ENCODE data around the gene SH3BGRL2. TPM values are rescaled to one million over a fixed set of nuclear protein-coding genes. Genes with fewer than 3 reads are reported as not detected.

Gene SH3BGRL2
- total and polyA plus RNA-seq, 2 of the 4 experiments (the other 2 are of a cell fraction): 2.4 to 5.6 TPM

GRCh38 chr6:79718509-79719247 is 87.5 kb downstream of the SH3BGRL2 start:
- 100% methylated on average over 1 of the region's 8 CpGs; no CpG with 5 or more reads in 1 of the 2 experiments for WGBS, 2 experiments (ENCODE audit: extremely low coverage in 2 of 2, insufficient read length in 1 of 2)
- H3K9me1 ChIP-seq (ENCODE audit: insufficient read depth, low read length): no peaks in the 10 kb centered on the region
- no peaks in the 10 kb centered on the region for H3K36me3 ChIP-seq (ENCODE audit: control insufficient read depth, insufficient read depth, low read length)
- no peak overlapping the region for H4K5ac ChIP-seq (ENCODE audit: low read depth, low read length)
- no peak overlapping the region for H4K91ac ChIP-seq (ENCODE audit: insufficient read depth, low read depth, low read length)
- no peak overlapping the region for H3K27ac ChIP-seq (ENCODE audit: insufficient read depth, low read length)
- POLR2A ChIA-PET (ENCODE audit: unreplicated experiment): no interaction called here
- H3K14ac ChIP-seq (replicated peaks; ENCODE audit: low read depth, low read length): no peak overlapping the region
- CTCF ChIA-PET: no interaction called here
- in situ Hi-C loops (cut with MboI; ENCODE audit: low sequenced_read_pairs): no loop called here
- no peak overlapping the region for H3K56ac ChIP-seq (ENCODE audit: extremely low read depth, insufficient read depth, low read length)
- H2BK120ac ChIP-seq (ENCODE audit: low read depth, low read length): no peak overlapping the region
- H3K4me3 ChIP-seq (ENCODE audit: insufficient read depth, low read depth, low read length): no peak overlapping the region
- H3K9me3 ChIP-seq (ENCODE audit: control insufficient read depth, insufficient read depth, low read length): no peaks in the 10 kb centered on the region
- DNase-seq (peak; percentile 11), ATAC-seq (ENCODE audit: low read depth) (no peak)
- H3K4ac ChIP-seq (ENCODE audit: low read depth, low read length): no peak overlapping the region
- no peak overlapping the region for H2BK15ac ChIP-seq (ENCODE audit: low read depth, low read length)
- no peak overlapping the region for H2BK20ac ChIP-seq (ENCODE audit: low read depth, low read length)
- H2AFZ ChIP-seq (replicated peaks; ENCODE audit: low read length, poor library complexity): no peak overlapping the region
- no peaks in the 10 kb centered on the region; the same call in 1 of the 2 replicates for H3K27me3 ChIP-seq (ENCODE audit: control insufficient read depth, insufficient read depth, low read length)
- H4K20me1 ChIP-seq (ENCODE audit: insufficient read depth, low read length): no peaks in the 10 kb centered on the region
- intact Hi-C loops (cut with micrococcal nuclease): no loop called here
- H4K8ac ChIP-seq (ENCODE audit: low read depth in 2 of 2, low read length in 2 of 2): no peak overlapping the region
- no peak overlapping the region for H2AK5ac ChIP-seq (ENCODE audit: low read depth, low read length)
- no peaks in the 10 kb centered on the region for H3K79me1 ChIP-seq (ENCODE audit: low read depth in 1 of 2, low read length in 2 of 2)
- H2BK5ac ChIP-seq (ENCODE audit: low read depth, low read length, poor library complexity, severe bottlenecking): no peak overlapping the region
- H3K23ac ChIP-seq (ENCODE audit: low read depth, low read length): no peak overlapping the region
- no peaks in the 10 kb centered on the region for H3K4me1 ChIP-seq (ENCODE audit: control insufficient read depth, insufficient read depth, low read length)
- TF ChIP-seq, protein P1, sequence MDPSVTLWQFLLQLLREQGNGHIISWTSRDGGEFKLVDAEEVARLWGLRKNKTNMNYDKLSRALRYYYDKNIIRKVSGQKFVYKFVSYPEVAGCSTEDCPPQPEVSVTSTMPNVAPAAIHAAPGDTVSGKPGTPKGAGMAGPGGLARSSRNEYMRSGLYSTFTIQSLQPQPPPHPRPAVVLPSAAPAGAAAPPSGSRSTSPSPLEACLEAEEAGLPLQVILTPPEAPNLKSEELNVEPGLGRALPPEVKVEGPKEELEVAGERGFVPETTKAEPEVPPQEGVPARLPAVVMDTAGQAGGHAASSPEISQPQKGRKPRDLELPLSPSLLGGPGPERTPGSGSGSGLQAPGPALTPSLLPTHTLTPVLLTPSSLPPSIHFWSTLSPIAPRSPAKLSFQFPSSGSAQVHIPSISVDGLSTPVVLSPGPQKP (IDR thresholded peaks at IDR 0.05; ENCODE audit: borderline replicate concordance, low read depth, low read length): no peak
- TF ChIP-seq FOS (IDR thresholded peaks at IDR 0.05; ENCODE audit: low read depth, low read length) (no peak), BHLHE40 (IDR thresholded peaks at IDR 0.05; ENCODE audit: low read depth, low read length) (no peak), RAD21 (IDR thresholded peaks at IDR 0.05; ENCODE audit: low read length) (no peak), CEBPB (IDR thresholded peaks at IDR 0.05; ENCODE audit: low read depth, low read length) (no peak), MAFK (IDR thresholded peaks at IDR 0.05; ENCODE audit: low read depth, low read length) (no peak)
- TF ChIP-seq, protein P2, sequence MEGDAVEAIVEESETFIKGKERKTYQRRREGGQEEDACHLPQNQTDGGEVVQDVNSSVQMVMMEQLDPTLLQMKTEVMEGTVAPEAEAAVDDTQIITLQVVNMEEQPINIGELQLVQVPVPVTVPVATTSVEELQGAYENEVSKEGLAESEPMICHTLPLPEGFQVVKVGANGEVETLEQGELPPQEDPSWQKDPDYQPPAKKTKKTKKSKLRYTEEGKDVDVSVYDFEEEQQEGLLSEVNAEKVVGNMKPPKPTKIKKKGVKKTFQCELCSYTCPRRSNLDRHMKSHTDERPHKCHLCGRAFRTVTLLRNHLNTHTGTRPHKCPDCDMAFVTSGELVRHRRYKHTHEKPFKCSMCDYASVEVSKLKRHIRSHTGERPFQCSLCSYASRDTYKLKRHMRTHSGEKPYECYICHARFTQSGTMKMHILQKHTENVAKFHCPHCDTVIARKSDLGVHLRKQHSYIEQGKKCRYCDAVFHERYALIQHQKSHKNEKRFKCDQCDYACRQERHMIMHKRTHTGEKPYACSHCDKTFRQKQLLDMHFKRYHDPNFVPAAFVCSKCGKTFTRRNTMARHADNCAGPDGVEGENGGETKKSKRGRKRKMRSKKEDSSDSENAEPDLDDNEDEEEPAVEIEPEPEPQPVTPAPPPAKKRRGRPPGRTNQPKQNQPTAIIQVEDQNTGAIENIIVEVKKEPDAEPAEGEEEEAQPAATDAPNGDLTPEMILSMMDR (conservative IDR thresholded peaks at IDR 0.05; ENCODE audit: low read depth, low read length): no peak
- no peak overlapping the region for H2AK9ac ChIP-seq (replicated peaks; ENCODE audit: low read depth, low read length, poor library complexity)
- H3K4me2 ChIP-seq (ENCODE audit: low read depth, low read length): no peak overlapping the region
- H3K9ac ChIP-seq (ENCODE audit: low read depth, low read length): no peak overlapping the region
- dilution Hi-C loops (cut with HindIII; ENCODE audit: low sequenced_read_pairs, unreplicated experiment): no loop called here
- no peak overlapping the region for H3K18ac ChIP-seq (ENCODE audit: low read depth, low read length)
- BruUV-seq (replicated peaks): no TSS peak

Data from IMR-90 (cell line).